A549 (cell line): ENCODE measurements around the gene MMD.

ENCODE experiments used
- CHD2 ChIP-seq: fragments of 150-350 bp; IDR thresholded peaks from 2 replicates; pipeline ENCODE4 v1.6.1; 2014; ENCODE audit warnings: low read length; ENCODE audit not compliant: partially characterized antibody
- FOSL2 ChIP-seq, 2 experiments: fragments of 450-650 bp in 1 of 2; fragments of >200 bp in 1 of 2; sonication (Bioruptor Twin) in 1 of 2; formaldehyde crosslinking; IDR thresholded peaks; 2 replicates each; pipeline versions ENCODE4 v1.5.0 to v1.6.1; 2016 to 2020; ENCODE audit warnings: mild to moderate bottlenecking in 1 of 2, moderate library complexity in 1 of 2
- JUNB ChIP-seq: fragments of >200 bp; sonication (Bioruptor Twin); formaldehyde crosslinking; IDR thresholded peaks from 2 replicates; pipeline ENCODE4 v1.6.1; 2016
- KDM1A ChIP-seq: fragments of 200-600 bp; sonication (generic); IDR thresholded peaks from 2 replicates; pipeline ENCODE4 v1.6.1; 2016; ENCODE audit warnings: low read depth, mild to moderate bottlenecking
- PHF8 ChIP-seq: fragments of 200-600 bp; sonication (generic); IDR thresholded peaks from 2 replicates; pipeline ENCODE4 v1.6.1; 2016; ENCODE audit warnings: low read depth, mild to moderate bottlenecking, antibody characterized with exemption, moderate library complexity, borderline replicate concordance
- SMC3 ChIP-seq: fragments of >200 bp; sonication (Bioruptor Twin); formaldehyde crosslinking; IDR thresholded peaks from 3 replicates; pipeline ENCODE4 v1.6.1; 2018; ENCODE audit warnings: inconsistent platforms
- TF ChIP-seq, protein P1 (sequence below): fragments of >200 bp; sonication (Bioruptor Twin); formaldehyde crosslinking; IDR thresholded peaks from 3 replicates; pipeline ENCODE4 v1.5.1; 2016
- TF ChIP-seq, protein P2 (sequence below): fragments of 200-600 bp; sonication (generic); IDR thresholded peaks from 2 replicates; pipeline ENCODE4 v1.6.1; 2016; ENCODE audit warnings: antibody characterized with exemption, mild to moderate bottlenecking, moderate library complexity

DNA sequence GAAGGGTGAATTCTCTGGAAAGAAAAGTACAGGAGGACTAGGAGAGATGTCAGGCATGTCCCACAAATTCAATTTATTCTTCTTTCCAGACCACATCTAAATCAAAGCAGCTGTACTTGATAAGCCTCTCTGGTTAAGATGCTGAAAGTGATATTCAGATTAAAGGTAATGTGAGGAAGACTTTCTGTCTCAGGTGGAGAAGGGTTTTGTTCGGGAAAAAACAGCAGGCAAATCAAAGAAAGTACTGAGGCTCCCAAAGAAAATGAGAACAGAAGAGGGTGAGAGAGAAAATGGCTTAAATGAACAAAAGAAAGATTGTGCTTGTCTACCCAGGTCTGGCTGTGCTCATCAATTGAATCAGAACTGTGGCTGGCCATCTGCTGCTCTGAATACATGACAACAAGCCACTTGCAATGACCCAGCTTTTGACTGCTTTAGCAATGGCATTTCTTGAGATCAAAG lies 55.6 kb downstream of the MMD start:
- no peak for TF ChIP-seq FOSL2 (IDR thresholded peaks at IDR 0.05)
- no peak for TF ChIP-seq FOSL2 (CRISPR knock-in tag; IDR thresholded peaks at IDR 0.05)
- no peak for TF ChIP-seq CHD2
- TF ChIP-seq, protein P1, sequence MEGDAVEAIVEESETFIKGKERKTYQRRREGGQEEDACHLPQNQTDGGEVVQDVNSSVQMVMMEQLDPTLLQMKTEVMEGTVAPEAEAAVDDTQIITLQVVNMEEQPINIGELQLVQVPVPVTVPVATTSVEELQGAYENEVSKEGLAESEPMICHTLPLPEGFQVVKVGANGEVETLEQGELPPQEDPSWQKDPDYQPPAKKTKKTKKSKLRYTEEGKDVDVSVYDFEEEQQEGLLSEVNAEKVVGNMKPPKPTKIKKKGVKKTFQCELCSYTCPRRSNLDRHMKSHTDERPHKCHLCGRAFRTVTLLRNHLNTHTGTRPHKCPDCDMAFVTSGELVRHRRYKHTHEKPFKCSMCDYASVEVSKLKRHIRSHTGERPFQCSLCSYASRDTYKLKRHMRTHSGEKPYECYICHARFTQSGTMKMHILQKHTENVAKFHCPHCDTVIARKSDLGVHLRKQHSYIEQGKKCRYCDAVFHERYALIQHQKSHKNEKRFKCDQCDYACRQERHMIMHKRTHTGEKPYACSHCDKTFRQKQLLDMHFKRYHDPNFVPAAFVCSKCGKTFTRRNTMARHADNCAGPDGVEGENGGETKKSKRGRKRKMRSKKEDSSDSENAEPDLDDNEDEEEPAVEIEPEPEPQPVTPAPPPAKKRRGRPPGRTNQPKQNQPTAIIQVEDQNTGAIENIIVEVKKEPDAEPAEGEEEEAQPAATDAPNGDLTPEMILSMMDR = no peak
- no peak for TF ChIP-seq KDM1A
- TF ChIP-seq PHF8 = no peak
- no peak for TF ChIP-seq SMC3
- TF ChIP-seq, protein P2, sequence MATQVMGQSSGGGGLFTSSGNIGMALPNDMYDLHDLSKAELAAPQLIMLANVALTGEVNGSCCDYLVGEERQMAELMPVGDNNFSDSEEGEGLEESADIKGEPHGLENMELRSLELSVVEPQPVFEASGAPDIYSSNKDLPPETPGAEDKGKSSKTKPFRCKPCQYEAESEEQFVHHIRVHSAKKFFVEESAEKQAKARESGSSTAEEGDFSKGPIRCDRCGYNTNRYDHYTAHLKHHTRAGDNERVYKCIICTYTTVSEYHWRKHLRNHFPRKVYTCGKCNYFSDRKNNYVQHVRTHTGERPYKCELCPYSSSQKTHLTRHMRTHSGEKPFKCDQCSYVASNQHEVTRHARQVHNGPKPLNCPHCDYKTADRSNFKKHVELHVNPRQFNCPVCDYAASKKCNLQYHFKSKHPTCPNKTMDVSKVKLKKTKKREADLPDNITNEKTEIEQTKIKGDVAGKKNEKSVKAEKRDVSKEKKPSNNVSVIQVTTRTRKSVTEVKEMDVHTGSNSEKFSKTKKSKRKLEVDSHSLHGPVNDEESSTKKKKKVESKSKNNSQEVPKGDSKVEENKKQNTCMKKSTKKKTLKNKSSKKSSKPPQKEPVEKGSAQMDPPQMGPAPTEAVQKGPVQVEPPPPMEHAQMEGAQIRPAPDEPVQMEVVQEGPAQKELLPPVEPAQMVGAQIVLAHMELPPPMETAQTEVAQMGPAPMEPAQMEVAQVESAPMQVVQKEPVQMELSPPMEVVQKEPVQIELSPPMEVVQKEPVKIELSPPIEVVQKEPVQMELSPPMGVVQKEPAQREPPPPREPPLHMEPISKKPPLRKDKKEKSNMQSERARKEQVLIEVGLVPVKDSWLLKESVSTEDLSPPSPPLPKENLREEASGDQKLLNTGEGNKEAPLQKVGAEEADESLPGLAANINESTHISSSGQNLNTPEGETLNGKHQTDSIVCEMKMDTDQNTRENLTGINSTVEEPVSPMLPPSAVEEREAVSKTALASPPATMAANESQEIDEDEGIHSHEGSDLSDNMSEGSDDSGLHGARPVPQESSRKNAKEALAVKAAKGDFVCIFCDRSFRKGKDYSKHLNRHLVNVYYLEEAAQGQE = no peak
- TF ChIP-seq JUNB = no peak
